Peyer's patch (tissue), 4 donors: ENCODE data around the gene ICAM1. TPM values are rescaled to one million over a fixed set of nuclear protein-coding genes. Genes with fewer than 3 reads are reported as not detected.

Source experiments
- DNase-seq, 3 donors: peaks; one replicate each; pipeline ENCODE4 v3.0.0-alpha.2; 2017 to 2019
- H3K27ac ChIP-seq, 4 donors: fragments of 200-600 bp; sonication (generic); one replicate each; pipeline ENCODE4 v1.5.1; 2016 to 2019
- H3K27me3 ChIP-seq, 2 donors: fragments of 200-600 bp; sonication (generic); one replicate each; pipeline ENCODE4 v1.5.1; 2019
- H3K36me3 ChIP-seq, 3 donors: fragments of 200-600 bp; sonication (generic); one replicate each; pipeline ENCODE4 v1.5.1; 2016 to 2019
- H3K4me1 ChIP-seq, 4 donors: fragments of 200-600 bp; sonication (generic); one replicate each; pipeline ENCODE4 v1.5.1; 2016 to 2019
- H3K4me3 ChIP-seq, 4 donors: fragments of 200-600 bp; sonication (generic); 1 replicate in 3 of 4; 2 replicates in 1 of 4; pipeline ENCODE4 v1.5.1; 2016 to 2019; ENCODE audit warnings: mild to moderate bottlenecking in 1 of 4
- H3K9me3 ChIP-seq, 4 donors: fragments of 200-600 bp; sonication (generic); one replicate each; pipeline ENCODE4 v1.5.1; 2016 to 2019; ENCODE audit warnings: mild to moderate bottlenecking in 1 of 4
- CTCF ChIP-seq, 6 experiments: fragments of 450-650 bp in 4 of 6; fragments of 200-600 bp in 2 of 6; sonication (generic) in 1 of 6; IDR thresholded peaks; one replicate each; pipeline ENCODE4 v1.5.1; 2017 to 2019; ENCODE audit warnings: antibody characterized with exemption in 6 of 6, mild to moderate bottlenecking in 3 of 6, moderate library complexity in 1 of 6
- POLR2A ChIP-seq, 2 donors: fragments of 450-650 bp; IDR thresholded peaks; one replicate each; pipeline ENCODE4 v1.5.1; 2017; ENCODE audit warnings: antibody characterized with exemption in 2 of 2, mild to moderate bottlenecking in 2 of 2, moderate library complexity in 2 of 2
- total RNA-seq, 4 donors: library from RNA; depleted of rRNA; stranded (reverse); fragments of >200 nt; gene quantifications; one replicate each; pipeline ENCODE4 v1.1.0, GENCODE V29; 2016

Gene ICAM1
- total RNA-seq, 4 donors from 2014 or later = 2.6 to 62.7 (median 12.7) TPM

GRCh38 chr19:10256970-10257615 lies 13.8 kb upstream of the ICAM1 start:
- no peak for DNase-seq
- no peak for TF ChIP-seq CTCF (IDR thresholded peaks at IDR 0.05)
- TF ChIP-seq POLR2A (IDR thresholded peaks at IDR 0.05) = no peak
- H3K4me1 ChIP-seq = peaks cover 0 to 8% (median 3%) of the 10 kb centered on the region in 4 donors
- no peak overlapping the region for H3K4me3 ChIP-seq
- no peak overlapping the region for H3K27ac ChIP-seq
- H3K9me3 ChIP-seq = no peaks in the 10 kb centered on the region
- H3K36me3 ChIP-seq = peaks cover 0 to 50% (median 0%) of the 10 kb centered on the region in 3 donors
- no peaks in the 10 kb centered on the region for H3K27me3 ChIP-seq

- Histone ChIP-seq H3K27me3 (no peaks in the 10 kb centered on the region), H3K36me3 (peaks cover 0 to 50% (median 0%) of the 10 kb centered on the region in 3 donors), H3K4me3 (no peak overlapping the region), H3K9me3 (no peaks in the 10 kb centered on the region), H3K4me1 (no peaks in the 10 kb centered on the region), H3K27ac (no peak overlapping the region)
- DNase-seq = no peak
- TF ChIP-seq POLR2A (IDR thresholded peaks at IDR 0.05) (no peak), CTCF (IDR thresholded peaks at IDR 0.05) (no peak)
Observed at GRCh38 chr19:10258080-10258710, 12.7 kb upstream of the ICAM1 start.

- no peak for TF ChIP-seq POLR2A (IDR thresholded peaks at IDR 0.05)
- TF ChIP-seq CTCF (IDR thresholded peaks at IDR 0.05) = peak; percentile 40 to 73 (median 62)
- H3K36me3 ChIP-seq = peaks cover 0 to 44% (median 0%) of the 10 kb centered on the region in 3 donors
- H3K27me3 ChIP-seq = no peaks in the 10 kb centered on the region
- peak; percentile 79 to 96 (median 96) for DNase-seq
- no peak overlapping the region for H3K4me3 ChIP-seq
- no peak overlapping the region for H3K27ac ChIP-seq
- H3K9me3 ChIP-seq = no peaks in the 10 kb centered on the region
- H3K4me1 ChIP-seq = no peaks in the 10 kb centered on the region
Observed at GRCh38 chr19:10259162-10259905, 11.6 kb upstream of the ICAM1 start.

- Histone ChIP-seq H3K9me3 (no peaks in the 10 kb centered on the region), H3K36me3 (peaks cover 0 to 36% (median 0%) of the 10 kb centered on the region in 3 donors), H3K4me3 (no peak overlapping the region), H3K4me1 (no peaks in the 10 kb centered on the region), H3K27me3 (no peaks in the 10 kb centered on the region), H3K27ac (no peak overlapping the region)
- DNase-seq = no peak
- TF ChIP-seq POLR2A (IDR thresholded peaks at IDR 0.05) (no peak), CTCF (IDR thresholded peaks at IDR 0.05) (no peak)
Observed at GRCh38 chr19:10260141-10260584, 10.8 kb upstream of the ICAM1 start.

GRCh38 chr19:10262771-10263170 lies 8.1 kb upstream of the ICAM1 start:
- Histone ChIP-seq H3K4me3 (no peak overlapping the region), H3K27ac (no peak overlapping the region), H3K4me1 (no peaks in the 10 kb centered on the region), H3K27me3 (no peaks in the 10 kb centered on the region), H3K9me3 (no peaks in the 10 kb centered on the region), H3K36me3 (peaks cover 0 to 11% (median 0%) of the 10 kb centered on the region in 3 donors)
- no peak for DNase-seq
- TF ChIP-seq POLR2A (IDR thresholded peaks at IDR 0.05) = no peak
- TF ChIP-seq CTCF (IDR thresholded peaks at IDR 0.05) = no peak
